Measurements from ENCODE around the gene CELF1.

Gene CELF1

GRCh38 chr11:47552566-47553405, at the start of gene CELF1:
Gene CELF1, minus strand, starts transcription at chr11:47553132. Its CDS starts 53,609 bp downstream, at chr11:47499523.
- peak; percentile 90 to 91 for DNase-seq

- DNase-seq = no peak
These were observed 47.0 kb upstream of the CELF1 start for GRCh38 chr11:47599902-47600301.

GRCh38 chr11:47595967-47596366, 43.0 kb upstream of the CELF1 start:
- no peak for DNase-seq

GRCh38 chr11:47595029-47595428, 42.1 kb upstream of the CELF1 start:
- no peak for DNase-seq

GRCh38 chr11:47593934-47594855, 41.3 kb upstream of the CELF1 start, which contains the start of gene C1QTNF4:
Gene C1QTNF4, minus strand, starts transcription at chr11:47594411. Its CDS starts 3,601 bp downstream, at chr11:47590810.
- DNase-seq = no peak

- DNase-seq = no peak
These were observed 40.6 kb upstream of the CELF1 start for GRCh38 chr11:47593492-47593933.

- no peak for DNase-seq
These were observed 40.0 kb upstream of the CELF1 start for GRCh38 chr11:47592970-47593369.

GRCh38 chr11:47592251-47592650, 39.3 kb upstream of the CELF1 start:
- DNase-seq = no peak

GRCh38 chr11:47591764-47592163, 38.8 kb upstream of the CELF1 start:
- no peak for DNase-seq

GRCh38 chr11:47589977-47590861, 37.3 kb upstream of the CELF1 start:
- no peak for DNase-seq

- DNase-seq = no peak
These were observed 36.6 kb upstream of the CELF1 start for GRCh38 chr11:47589584-47589976.

- no peak for DNase-seq
These were observed 36.2 kb upstream of the CELF1 start for GRCh38 chr11:47589118-47589517.

GRCh38 chr11:47587723-47588326, 34.9 kb upstream of the CELF1 start:
- no peak for DNase-seq

GRCh38 chr11:47587039-47587716, 34.2 kb upstream of the CELF1 start:
- no peak for DNase-seq

- DNase-seq = no peak
These were observed 33.3 kb upstream of the CELF1 start, which contains the start of gene FAM180B for GRCh38 chr11:47586098-47586855. Gene FAM180B, plus strand, starts transcription at chr11:47586678. Its CDS starts 91 bp downstream, at chr11:47586769.

- no peak for DNase-seq
These were observed 30.9 kb upstream of the CELF1 start for GRCh38 chr11:47583844-47584243.

- DNase-seq = peak; percentile 83
These were observed 25.9 kb upstream of the CELF1 start, which contains the start of the genes KBTBD4 and NDUFS3 for GRCh38 chr11:47578524-47579494. Gene KBTBD4, minus strand, starts transcription at chr11:47578970. Its CDS starts 19 bp downstream, at chr11:47578951. Gene NDUFS3, plus strand, starts transcription at chr11:47579074. Its CDS starts 18 bp downstream, at chr11:47579092.

GRCh38 chr11:47577460-47578041, 24.6 kb upstream of the CELF1 start:
- no peak for DNase-seq

- DNase-seq = no peak
These were observed 20.4 kb upstream of the CELF1 start for GRCh38 chr11:47573321-47573720.
